GM18873 (cell line): ENCODE results near the gene ATP2B2.

Experiments
- ATAC-seq: cut with Tn5 transposase; IDR thresholded peaks from one replicate; pipeline ENCODE4 v1.9.1; 2021; ENCODE audit warnings: mild to moderate bottlenecking, moderate library complexity, moderate number of reproducible peaks; ENCODE audit not compliant: unreplicated experiment, low FRiP score

The ATP2B2 gene

DNA sequence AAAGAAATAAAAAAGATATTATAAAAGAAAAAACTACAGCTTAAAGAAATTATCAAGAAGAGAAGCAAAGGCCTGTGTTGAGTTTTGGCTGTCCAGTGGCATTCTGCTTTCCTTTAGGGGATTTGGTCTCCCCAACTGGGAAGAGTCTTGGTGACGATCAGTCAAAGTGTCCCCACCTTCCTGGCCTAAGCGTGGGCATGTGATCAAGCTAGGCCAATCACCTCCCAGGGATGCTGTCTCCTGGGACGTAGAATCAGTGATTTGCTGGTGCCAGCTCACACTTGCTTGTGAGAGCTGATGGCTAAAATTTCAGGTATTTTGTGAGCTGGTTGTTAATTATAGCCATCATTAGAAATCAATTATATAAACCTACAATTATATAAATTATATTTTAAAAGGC is 69.5 kb downstream of the ATP2B2 start:
- no peak for ATAC-seq

DNA sequence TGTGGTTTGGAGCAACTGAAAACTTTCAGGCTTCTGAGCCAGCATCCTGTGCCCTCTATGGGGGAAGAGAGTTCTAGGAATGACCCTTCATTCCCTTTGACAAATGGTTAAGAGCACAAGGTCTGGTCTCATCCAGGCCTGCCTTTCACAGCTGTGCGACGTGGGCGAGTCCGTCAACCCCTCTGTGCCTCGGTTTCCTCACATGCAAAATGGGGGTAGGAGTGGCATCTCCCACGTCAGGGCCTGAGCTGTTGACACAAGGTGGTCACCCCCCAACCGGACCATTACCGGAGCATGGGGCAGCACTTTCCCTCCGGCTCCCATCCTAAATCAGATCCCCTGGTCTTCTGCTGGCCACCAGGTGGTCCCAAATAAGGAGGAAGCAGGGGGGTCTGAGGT is 70.4 kb downstream of the ATP2B2 start:
- no peak for ATAC-seq

GRCh38 chr3:10434144-10434937 is 71.0 kb downstream of the ATP2B2 start:
- ATAC-seq, result no peak

DNA sequence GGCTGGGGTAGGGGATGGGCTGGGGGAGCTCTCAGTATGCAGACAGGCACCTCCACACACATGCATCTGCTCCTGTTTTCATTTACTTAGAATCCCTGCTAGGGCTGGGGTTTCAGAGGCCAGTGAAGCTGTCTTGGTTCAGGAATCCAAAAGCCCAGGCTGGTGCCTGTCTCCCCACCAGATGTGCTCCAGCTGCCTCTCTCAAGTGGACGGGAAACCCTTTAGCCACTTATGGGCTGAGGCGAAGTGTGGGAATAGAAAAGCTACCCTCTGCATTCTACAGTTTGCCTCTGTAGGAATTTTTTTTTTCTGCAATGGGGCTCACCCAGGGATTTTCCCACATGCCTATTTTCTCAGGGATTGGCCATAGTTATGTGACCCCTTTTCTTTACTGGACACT is 72.5 kb downstream of the ATP2B2 start:
- no peak for ATAC-seq

GRCh38 chr3:10432156-10432845 is 73.1 kb downstream of the ATP2B2 start:
- ATAC-seq, result no peak

DNA sequence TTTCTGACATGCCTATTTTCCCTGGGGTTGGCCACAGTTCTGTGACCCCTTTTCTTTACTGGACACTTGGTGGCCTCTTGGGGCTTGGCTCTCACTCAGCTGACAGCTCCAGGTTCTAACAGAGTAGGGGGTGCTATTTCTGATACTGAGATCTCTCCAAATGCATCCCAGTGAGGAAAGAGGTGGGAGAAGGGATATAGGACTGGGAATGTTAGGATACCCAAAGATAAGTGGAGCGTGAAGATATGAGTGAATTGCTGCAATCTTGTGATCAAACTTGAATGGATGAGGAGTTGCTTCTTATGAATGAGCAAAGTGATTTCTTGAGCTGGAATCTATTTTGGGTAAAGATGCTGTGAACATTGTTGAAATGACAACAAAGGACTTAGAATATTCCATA is 74.6 kb downstream of the ATP2B2 start:
- no peak for ATAC-seq

- no peak for ATAC-seq
Measured at GRCh38 chr3:10428406-10429091, 76.8 kb downstream of the ATP2B2 start.

DNA sequence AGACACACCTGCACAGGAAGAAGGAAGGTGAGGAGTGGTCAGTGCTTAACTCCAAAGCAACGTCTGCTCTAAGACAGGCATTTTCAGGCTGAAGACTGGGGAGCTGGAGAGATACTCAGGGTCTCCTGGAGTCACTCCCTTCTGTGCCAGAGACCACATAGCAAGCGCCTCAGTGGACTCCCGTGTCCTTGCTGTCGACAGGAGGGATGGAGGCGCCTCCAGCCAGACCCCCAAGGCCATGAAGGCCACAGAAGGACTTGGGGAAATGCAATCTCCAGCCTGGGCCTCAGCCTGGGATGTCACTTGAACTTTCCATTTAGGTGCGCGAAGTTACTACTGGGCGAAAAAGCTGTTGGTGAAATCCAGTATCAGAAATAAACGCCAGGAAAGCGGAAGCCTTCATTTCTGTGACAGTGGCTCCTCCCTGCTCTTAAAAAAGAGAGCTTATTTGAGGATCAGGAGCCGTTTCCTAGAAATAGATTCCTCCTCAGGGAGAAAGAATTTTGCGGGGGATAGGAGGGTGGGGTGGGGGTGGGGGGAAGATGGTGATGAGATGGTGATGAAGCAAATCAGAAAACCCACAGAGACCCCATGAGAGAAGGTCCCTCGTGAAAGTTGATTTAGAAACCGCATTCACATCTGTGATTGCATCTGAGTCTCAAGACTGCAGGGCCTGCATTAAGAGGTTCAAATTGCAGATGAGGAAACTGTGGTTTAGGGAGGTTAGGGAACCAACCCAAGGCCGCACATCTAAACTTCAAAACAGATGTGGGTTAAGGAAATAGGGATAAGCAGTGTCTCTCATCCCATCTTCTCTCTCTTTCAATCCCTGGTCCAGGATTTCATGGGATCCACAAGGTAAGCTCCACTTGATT is 78.8 kb downstream of the ATP2B2 start:
- ATAC-seq, result no peak

DNA sequence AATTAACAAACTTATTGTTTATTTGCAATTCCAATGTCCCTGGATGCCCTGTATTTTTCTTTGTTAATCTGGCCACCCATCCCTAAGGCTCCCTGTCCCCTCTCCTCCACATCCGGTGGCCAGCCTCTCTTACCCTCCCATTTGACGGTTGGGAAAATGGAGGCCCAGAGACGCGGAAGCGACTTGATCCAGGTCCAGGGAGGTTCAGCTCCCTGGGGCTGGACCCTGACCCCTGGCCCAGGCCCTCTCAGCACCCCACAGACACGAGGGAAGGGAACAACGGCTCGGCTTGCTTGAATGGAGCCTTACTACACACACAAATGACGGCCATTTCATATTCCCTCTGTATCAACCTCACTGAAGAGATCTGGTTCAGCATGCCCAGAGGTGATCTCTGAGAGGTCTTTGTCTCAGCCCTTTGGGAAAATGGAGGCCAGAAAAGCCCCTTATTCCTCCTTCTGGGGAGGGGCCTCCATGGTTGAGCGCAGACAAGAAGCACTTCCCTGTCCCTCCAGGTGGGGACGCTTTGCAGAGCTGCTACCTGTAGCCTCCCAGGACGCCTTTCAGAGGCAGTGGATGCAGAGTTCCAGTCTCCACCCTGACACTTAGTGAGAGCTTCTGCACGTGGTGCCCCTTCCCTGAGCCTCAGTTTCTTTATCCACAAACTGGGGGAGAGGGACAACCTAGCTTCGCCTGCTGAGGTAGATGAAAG is 82.1 kb downstream of the ATP2B2 start:
- ATAC-seq, result no peak

- ATAC-seq, result no peak
Measured at GRCh38 chr3:10421996-10422395, 83.4 kb downstream of the ATP2B2 start.

DNA sequence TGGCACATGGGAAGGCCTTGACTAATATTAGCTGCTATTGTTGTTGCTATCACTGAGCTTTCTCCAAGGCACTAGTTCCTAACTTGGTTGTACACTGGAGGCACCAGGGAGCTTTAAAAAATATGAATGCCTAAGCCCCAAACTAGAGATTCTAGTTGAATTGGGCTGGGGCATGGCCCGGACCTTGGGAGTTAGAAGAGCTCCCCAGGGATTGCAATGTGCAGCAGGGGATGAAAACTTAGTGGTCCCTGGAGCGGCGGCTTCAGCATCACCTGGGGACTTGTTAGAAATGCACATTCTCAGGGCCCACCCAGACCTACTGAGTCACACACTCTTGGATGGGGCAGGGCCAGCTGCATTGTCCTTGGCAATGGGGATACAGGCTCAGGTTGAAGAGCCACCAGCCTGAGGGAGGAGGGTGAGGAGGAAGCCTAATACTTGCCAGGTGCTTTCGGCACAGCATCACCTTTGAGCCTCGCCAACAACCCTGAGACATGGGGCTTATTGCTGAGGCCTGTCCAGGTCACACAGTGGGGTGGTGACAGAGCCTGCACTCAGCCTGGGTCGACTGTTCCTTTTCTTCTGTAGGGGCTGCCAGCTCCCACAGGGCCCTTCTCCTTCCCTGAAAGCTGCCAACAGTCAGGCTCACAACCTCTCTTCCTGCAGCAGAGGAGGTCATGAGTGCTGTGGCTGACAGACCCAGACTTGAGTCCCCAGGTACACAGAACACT is 84.5 kb downstream of the ATP2B2 start:
- no peak for ATAC-seq

DNA sequence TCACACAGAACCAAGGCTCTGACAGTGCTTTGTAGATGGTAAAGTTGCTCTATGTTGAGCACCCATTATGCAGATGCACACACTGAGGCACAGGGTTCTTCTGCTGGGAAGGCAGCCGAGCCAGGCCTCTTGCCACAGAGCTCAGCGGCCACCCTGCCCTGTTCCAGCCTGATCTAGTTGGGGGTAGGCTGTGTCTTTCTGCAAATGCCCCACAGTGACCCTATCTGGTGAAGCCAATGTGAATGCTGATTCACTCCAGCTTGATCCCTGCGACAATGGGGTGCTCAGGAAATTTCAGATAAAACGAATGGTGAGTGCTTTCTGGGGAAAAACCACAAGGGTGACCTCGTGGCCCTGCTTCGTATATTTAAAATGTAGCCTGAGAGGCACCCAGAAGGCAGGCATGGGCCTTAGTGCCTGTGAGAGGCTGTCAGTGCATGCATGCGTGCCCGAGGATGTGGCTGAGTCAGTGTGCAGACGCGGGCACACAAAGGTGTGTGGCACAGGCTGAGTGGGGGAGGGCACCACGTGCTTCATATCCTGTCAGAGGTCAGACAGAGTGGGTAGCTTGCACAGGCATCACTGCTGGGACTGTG is 85.7 kb downstream of the ATP2B2 start:
- no peak for ATAC-seq

DNA sequence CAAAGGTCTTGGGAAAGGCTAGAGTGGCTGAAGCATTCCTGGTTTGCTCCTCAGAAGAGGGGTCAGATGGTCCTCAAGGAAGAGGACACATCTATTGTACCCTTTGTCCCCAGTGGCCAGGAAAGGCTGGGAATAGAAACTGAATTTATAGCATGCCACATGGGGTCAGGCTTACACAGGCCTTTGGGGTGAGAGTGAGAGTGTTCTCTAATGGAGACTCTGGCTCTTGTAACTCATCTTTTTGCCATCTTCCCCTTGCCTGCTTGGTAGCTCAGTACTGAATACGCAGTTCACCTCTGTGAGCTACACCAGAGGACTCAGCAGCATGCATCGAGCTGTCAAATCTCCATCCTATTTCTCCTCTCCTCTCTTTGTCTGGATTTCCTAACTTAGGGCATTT is 87.5 kb downstream of the ATP2B2 start:
- ATAC-seq, result no peak

GRCh38 chr3:10416730-10417300 is 88.6 kb downstream of the ATP2B2 start:
- no peak for ATAC-seq

GRCh38 chr3:10413041-10413440 is 92.3 kb downstream of the ATP2B2 start:
- no peak for ATAC-seq

- ATAC-seq, result no peak
Measured at GRCh38 chr3:10411598-10412332, 93.6 kb downstream of the ATP2B2 start.

GRCh38 chr3:10410383-10411002 is 94.9 kb downstream of the ATP2B2 start:
- no peak for ATAC-seq
